ENCODE measurements around the gene FBN3.

Gene FBN3

GRCh38 chr19:8126511-8126910 is 22.9 kb downstream of the FBN3 start:
- Histone ChIP-seq H3K4me3 (replicated peaks; ENCODE audit: insufficient read depth, low read length) (no peak overlapping the region), H3K27ac (replicated peaks) (no peak overlapping the region), H3K27me3 (ENCODE audit: insufficient read depth, poor library complexity, severe bottlenecking) (peaks cover 2% of the 10 kb centered on the region)
- no peak for TF ChIP-seq SPI1 (IDR thresholded peaks at IDR 0.05; ENCODE audit: borderline replicate concordance, low read depth)
- DNase-seq (ENCODE audit: low read depth in 1 of 2, low spot score in 1 of 2), result no peak

GRCh38 chr19:8126008-8126407 is 23.4 kb downstream of the FBN3 start:
- TF ChIP-seq POLR2AphosphoS5 (IDR thresholded peaks at IDR 0.05; ENCODE audit: low read depth) (no peak), CTCF (IDR thresholded peaks at IDR 0.05; ENCODE audit: insufficient read depth, low read length) (no peak), SPI1 (IDR thresholded peaks at IDR 0.05; ENCODE audit: borderline replicate concordance, low read depth) (no peak), GABPA (IDR thresholded peaks at IDR 0.05; ENCODE audit: low read depth) (no peak), REST (IDR thresholded peaks at IDR 0.05; ENCODE audit: insufficient replicate concordance, low read depth) (no peak)
- H3K27ac ChIP-seq (replicated peaks), result no peak overlapping the region
- no peak for DNase-seq (ENCODE audit: low read depth in 1 of 2, low spot score in 1 of 2)
- no peak overlapping the region for H3K4me3 ChIP-seq (replicated peaks; ENCODE audit: insufficient read depth, low read length)
- H3K27me3 ChIP-seq (ENCODE audit: insufficient read depth, poor library complexity, severe bottlenecking), result peaks cover 2% of the 10 kb centered on the region

GRCh38 chr19:8123683-8124082 is 25.7 kb downstream of the FBN3 start:
- H3K27me3 ChIP-seq (ENCODE audit: insufficient read depth, poor library complexity, severe bottlenecking), result peaks cover 2% of the 10 kb centered on the region
- no peak for TF ChIP-seq POLR2AphosphoS5 (IDR thresholded peaks at IDR 0.05; ENCODE audit: low read depth)
- no peak for TF ChIP-seq GABPA (IDR thresholded peaks at IDR 0.05; ENCODE audit: low read depth)
- no peak for TF ChIP-seq SPI1 (IDR thresholded peaks at IDR 0.05; ENCODE audit: borderline replicate concordance, low read depth)
- no peak for TF ChIP-seq REST (IDR thresholded peaks at IDR 0.05; ENCODE audit: insufficient replicate concordance, low read depth)
- TF ChIP-seq CTCF (IDR thresholded peaks at IDR 0.05; ENCODE audit: insufficient read depth, low read length), result no peak
- DNase-seq (ENCODE audit: low read depth in 1 of 2, low spot score in 1 of 2), result no peak
- H3K27ac ChIP-seq (replicated peaks), result no peak overlapping the region
- H3K4me3 ChIP-seq (replicated peaks; ENCODE audit: insufficient read depth, low read length), result no peak overlapping the region

GRCh38 chr19:8120636-8121480 is 28.5 kb downstream of the FBN3 start:
- DNase-seq (ENCODE audit: low read depth in 1 of 2, low spot score in 1 of 2), result no peak
- H3K27ac ChIP-seq (replicated peaks), result no peak overlapping the region
- TF ChIP-seq POLR2AphosphoS5 (IDR thresholded peaks at IDR 0.05; ENCODE audit: low read depth) (no peak), SPI1 (IDR thresholded peaks at IDR 0.05; ENCODE audit: borderline replicate concordance, low read depth) (no peak), GABPA (IDR thresholded peaks at IDR 0.05; ENCODE audit: low read depth) (no peak), CTCF (IDR thresholded peaks at IDR 0.05; ENCODE audit: insufficient read depth, low read length) (no peak), REST (IDR thresholded peaks at IDR 0.05; ENCODE audit: insufficient replicate concordance, low read depth) (no peak)

More at GRCh38 chr19:8120636-8121480, 28.5 kb downstream of the FBN3 start:
- no peak overlapping the region for H3K4me3 ChIP-seq (replicated peaks; ENCODE audit: insufficient read depth, low read length)
- no peaks in the 10 kb centered on the region for H3K27me3 ChIP-seq (ENCODE audit: insufficient read depth, poor library complexity, severe bottlenecking)
